Peyer's patch (tissue), 4 donors: ENCODE data around the gene CEP350. TPM values are rescaled to one million over a fixed set of nuclear protein-coding genes. Genes with fewer than 3 reads are reported as not detected.

ENCODE experiments used
- DNase-seq, 3 donors: peaks; one replicate each; pipeline ENCODE4 v3.0.0-alpha.2; 2017 to 2019
- H3K27ac ChIP-seq, 4 donors: fragments of 200-600 bp; sonication (generic); one replicate each; pipeline ENCODE4 v1.5.1; 2016 to 2019
- H3K27me3 ChIP-seq, 2 donors: fragments of 200-600 bp; sonication (generic); one replicate each; pipeline ENCODE4 v1.5.1; 2019
- H3K36me3 ChIP-seq, 3 donors: fragments of 200-600 bp; sonication (generic); one replicate each; pipeline ENCODE4 v1.5.1; 2016 to 2019
- H3K4me1 ChIP-seq, 4 donors: fragments of 200-600 bp; sonication (generic); one replicate each; pipeline ENCODE4 v1.5.1; 2016 to 2019
- H3K4me3 ChIP-seq, 4 donors: fragments of 200-600 bp; sonication (generic); 1 replicate in 3 of 4; 2 replicates in 1 of 4; pipeline ENCODE4 v1.5.1; 2016 to 2019; ENCODE audit warnings: mild to moderate bottlenecking in 1 of 4
- H3K9me3 ChIP-seq, 4 donors: fragments of 200-600 bp; sonication (generic); one replicate each; pipeline ENCODE4 v1.5.1; 2016 to 2019; ENCODE audit warnings: mild to moderate bottlenecking in 1 of 4
- CTCF ChIP-seq, 6 experiments: fragments of 450-650 bp in 4 of 6; fragments of 200-600 bp in 2 of 6; sonication (generic) in 1 of 6; IDR thresholded peaks; one replicate each; pipeline ENCODE4 v1.5.1; 2017 to 2019; ENCODE audit warnings: antibody characterized with exemption in 6 of 6, mild to moderate bottlenecking in 3 of 6, moderate library complexity in 1 of 6
- POLR2A ChIP-seq, 2 donors: fragments of 450-650 bp; IDR thresholded peaks; one replicate each; pipeline ENCODE4 v1.5.1; 2017; ENCODE audit warnings: antibody characterized with exemption in 2 of 2, mild to moderate bottlenecking in 2 of 2, moderate library complexity in 2 of 2
- total RNA-seq, 4 donors: library from RNA; depleted of rRNA; stranded (reverse); fragments of >200 nt; gene quantifications; one replicate each; pipeline ENCODE4 v1.1.0, GENCODE V29; 2016

Gene CEP350
- total RNA-seq, 4 donors from 2014 or later, result 86.0 to 196 (median 87.8) TPM

DNA sequence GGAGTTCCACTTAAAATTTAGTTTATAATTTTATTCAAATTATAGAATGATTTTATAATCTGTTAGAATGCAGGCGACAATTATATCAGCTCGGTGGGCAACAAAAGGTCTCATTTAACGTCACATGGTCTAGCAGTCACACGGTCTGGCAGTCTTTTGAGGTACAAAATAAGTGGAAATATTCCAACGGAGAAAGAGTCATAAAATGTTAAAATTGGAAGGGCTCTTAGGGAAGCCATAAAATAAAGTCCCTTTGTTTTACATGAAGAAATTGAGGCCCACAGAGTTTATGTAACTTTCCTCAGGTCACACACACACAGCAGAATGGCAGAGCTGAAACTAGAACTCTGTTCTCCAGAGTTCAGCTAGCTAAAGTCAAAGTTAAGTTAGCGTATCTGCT, 115.7 kb downstream of the CEP350 start:
- Histone ChIP-seq H3K36me3 (peaks cover 0 to 80% (median 0%) of the 10 kb centered on the region in 3 donors), H3K27ac (no peak overlapping the region), H3K4me3 (no peak overlapping the region), H3K4me1 (no peaks in the 10 kb centered on the region), H3K27me3 (no peaks in the 10 kb centered on the region), H3K9me3 (no peaks in the 10 kb centered on the region)
- DNase-seq, result no peak
- TF ChIP-seq POLR2A (IDR thresholded peaks at IDR 0.05) (no peak), CTCF (IDR thresholded peaks at IDR 0.05) (no peak)

GRCh38 chr1:180071759-180072158, 117.1 kb downstream of the CEP350 start:
- TF ChIP-seq POLR2A (IDR thresholded peaks at IDR 0.05) (no peak), CTCF (IDR thresholded peaks at IDR 0.05) (no peak)
- peaks cover 0 to 82% (median 0%) of the 10 kb centered on the region in 3 donors for H3K36me3 ChIP-seq
- H3K27ac ChIP-seq, result no peak overlapping the region
- H3K9me3 ChIP-seq, result no peaks in the 10 kb centered on the region
- no peaks in the 10 kb centered on the region for H3K27me3 ChIP-seq
- DNase-seq, result no peak
- no peak overlapping the region for H3K4me3 ChIP-seq
- no peaks in the 10 kb centered on the region for H3K4me1 ChIP-seq

DNA sequence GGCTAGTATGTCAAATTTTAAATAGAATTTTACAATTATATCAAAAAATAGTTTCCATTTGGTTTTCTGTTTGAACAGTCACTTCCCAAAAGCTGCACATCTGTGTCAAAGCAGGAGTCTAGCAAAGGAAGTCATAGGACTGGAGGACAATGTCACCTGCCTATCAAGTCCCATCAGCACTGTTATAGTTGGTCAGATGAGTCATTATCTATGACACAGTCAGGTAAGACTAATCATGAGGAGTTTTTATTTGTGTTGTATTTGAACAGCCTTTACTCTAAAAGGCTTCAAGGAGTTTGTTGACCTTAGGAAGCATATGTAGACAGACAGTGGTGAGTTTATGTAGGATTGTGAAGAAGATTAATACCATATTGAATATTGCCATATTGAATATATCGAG, 125.8 kb downstream of the CEP350 start:
- Histone ChIP-seq H3K27ac (no peak overlapping the region), H3K4me3 (no peak overlapping the region), H3K9me3 (no peaks in the 10 kb centered on the region), H3K27me3 (no peaks in the 10 kb centered on the region), H3K4me1 (no peaks in the 10 kb centered on the region), H3K36me3 (peaks cover 0 to 76% (median 0%) of the 10 kb centered on the region in 3 donors)
- TF ChIP-seq POLR2A (IDR thresholded peaks at IDR 0.05) (no peak), CTCF (IDR thresholded peaks at IDR 0.05) (no peak)
- no peak for DNase-seq

DNA sequence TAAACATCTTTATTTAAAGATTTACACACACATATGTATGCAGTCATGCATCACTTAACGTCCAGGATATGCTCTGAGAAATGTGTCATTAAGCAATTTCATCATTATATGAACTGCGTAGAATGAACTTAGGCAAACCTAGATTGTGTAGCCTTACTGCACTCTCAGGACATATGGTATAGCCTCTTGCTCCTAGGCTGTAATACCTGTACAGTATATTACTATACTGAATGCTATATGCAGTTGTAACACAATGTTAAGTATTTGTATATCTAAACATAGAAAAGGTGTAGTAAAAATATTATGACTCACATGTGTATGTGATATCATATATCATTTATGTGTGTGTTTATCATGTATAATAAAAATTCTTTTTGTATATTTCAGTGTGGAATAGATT, 126.9 kb downstream of the CEP350 start:
- Histone ChIP-seq H3K36me3 (peaks cover 0 to 73% (median 0%) of the 10 kb centered on the region in 3 donors), H3K4me3 (no peak overlapping the region), H3K9me3 (no peaks in the 10 kb centered on the region), H3K4me1 (no peaks in the 10 kb centered on the region), H3K27ac (no peak overlapping the region), H3K27me3 (no peaks in the 10 kb centered on the region)
- DNase-seq, result no peak
- no peak for TF ChIP-seq POLR2A (IDR thresholded peaks at IDR 0.05)
- no peak for TF ChIP-seq CTCF (IDR thresholded peaks at IDR 0.05)

DNA sequence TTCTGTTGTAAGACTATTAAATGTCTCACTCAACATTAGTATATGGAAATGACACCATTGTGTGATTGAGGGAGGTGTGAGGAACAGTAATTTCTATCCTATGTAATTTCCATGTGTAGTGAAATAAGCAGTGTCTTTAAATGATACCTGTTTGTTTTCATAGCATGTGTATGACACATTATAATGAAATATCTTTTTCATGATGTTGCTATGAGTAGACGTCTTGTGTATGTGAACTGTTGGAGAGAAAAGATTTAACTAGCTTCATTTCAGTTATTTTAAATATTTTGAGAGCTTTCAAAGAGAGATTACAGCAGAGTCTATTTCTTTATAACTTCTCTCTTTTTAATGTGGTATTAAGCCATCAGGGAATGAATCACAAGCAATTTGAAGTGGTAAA, 128.6 kb downstream of the CEP350 start:
- TF ChIP-seq POLR2A (IDR thresholded peaks at IDR 0.05), result no peak
- TF ChIP-seq CTCF (IDR thresholded peaks at IDR 0.05), result no peak

DNA sequence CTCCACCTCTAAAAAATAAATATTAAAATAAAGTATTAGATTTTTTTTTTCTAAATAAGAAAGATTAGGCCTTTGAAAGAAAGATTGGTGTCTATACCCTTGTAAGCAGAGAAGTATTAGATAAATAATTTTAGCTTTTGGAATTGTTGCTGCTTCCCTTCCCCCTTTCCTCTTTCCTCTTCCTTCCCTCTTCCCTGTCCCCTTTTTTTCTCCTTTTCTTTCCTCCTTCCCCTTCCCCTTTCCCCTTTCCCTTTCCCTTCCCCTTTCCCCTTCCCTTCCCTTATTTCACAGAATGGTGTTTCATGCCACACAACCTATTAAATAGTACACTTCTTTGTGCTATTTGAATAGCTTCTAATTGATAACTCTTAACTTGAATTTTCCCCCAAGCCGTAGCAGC, 130.3 kb downstream of the CEP350 start:
- H3K4me3 ChIP-seq, result no peak overlapping the region
- H3K4me1 ChIP-seq, result no peaks in the 10 kb centered on the region
- H3K9me3 ChIP-seq, result no peaks in the 10 kb centered on the region
- DNase-seq, result no peak
- TF ChIP-seq CTCF (IDR thresholded peaks at IDR 0.05) (no peak), POLR2A (IDR thresholded peaks at IDR 0.05) (no peak)
- H3K36me3 ChIP-seq, result peaks cover 0 to 55% (median 0%) of the 10 kb centered on the region in 3 donors
- no peaks in the 10 kb centered on the region for H3K27me3 ChIP-seq
- no peak overlapping the region for H3K27ac ChIP-seq

More for the DNA sequence above, 128.6 kb downstream of the CEP350 start:
- H3K4me1 ChIP-seq, result no peaks in the 10 kb centered on the region
- H3K27me3 ChIP-seq, result no peaks in the 10 kb centered on the region
- H3K27ac ChIP-seq, result no peak overlapping the region
- H3K36me3 ChIP-seq, result peaks cover 0 to 64% (median 0%) of the 10 kb centered on the region in 3 donors
- H3K4me3 ChIP-seq, result no peak overlapping the region
- no peaks in the 10 kb centered on the region for H3K9me3 ChIP-seq
- DNase-seq, result no peak
